Immature natural killer cell (primary cell): ENCODE data around the gene RPL13. TPM values are rescaled to one million over a fixed set of nuclear protein-coding genes. Genes with fewer than 3 reads are reported as not detected.

Experiments used
- DNase-seq, 3 donors: peaks; one replicate each; pipeline ENCODE4 v3.0.0; 2022; ENCODE audit warnings: mixed read lengths in 1 of 3
- H3K27ac Mint-ChIP-seq, 6 donors: one replicate each; pipeline ENCODE4 v1.8.0; 2020; ENCODE audit warnings: mixed read lengths in 6 of 6, mild to moderate bottlenecking in 5 of 6, inconsistent platforms in 4 of 6, moderate library complexity in 3 of 6
- H3K27me3 Mint-ChIP-seq, 3 donors: one replicate each; pipeline ENCODE4 v1.8.0; 2020 to 2021; ENCODE audit warnings: low read depth in 3 of 3, mild to moderate bottlenecking in 3 of 3, mixed read lengths in 3 of 3, moderate library complexity in 3 of 3, inconsistent platforms in 1 of 3
- H3K36me3 Mint-ChIP-seq, 3 donors: one replicate each; pipeline ENCODE4 v1.8.0; 2020; ENCODE audit warnings: mixed read lengths in 3 of 3, inconsistent platforms in 2 of 3, mild to moderate bottlenecking in 2 of 3
- H3K4me1 Mint-ChIP-seq, 2 donors: one replicate each; pipeline ENCODE4 v1.8.0; 2020; ENCODE audit warnings: inconsistent platforms in 2 of 2, mild to moderate bottlenecking in 2 of 2, mixed read lengths in 2 of 2, moderate library complexity in 1 of 2
- H3K4me3 Mint-ChIP-seq, 5 donors: one replicate each; pipeline ENCODE4 v1.8.0; 2020; ENCODE audit warnings: mild to moderate bottlenecking in 5 of 5, mixed read lengths in 5 of 5, inconsistent platforms in 3 of 5, moderate library complexity in 3 of 5
- H3K9me3 Mint-ChIP-seq, 6 donors: one replicate each; pipeline ENCODE4 v1.8.0; 2020; ENCODE audit warnings: mild to moderate bottlenecking in 6 of 6, mixed read lengths in 6 of 6, inconsistent platforms in 4 of 6, moderate library complexity in 3 of 6
- polyA plus RNA-seq, 3 donors: library from polyadenylated mRNA; unstranded; fragments of 300-500 nt; fragmentation: Illumina TruSeq; gene quantifications; one replicate each; pipeline ENCODE4 v1.2.3, GENCODE V29; 2021

The RPL13 gene
- polyA plus RNA-seq, 3 donors from 2014 or later: 1,461 to 3,229 (median 2,406) TPM

- Mint-ChIP-seq H3K27ac (no peak overlapping the region), H3K27me3 (peaks cover 0 to 1% (median 0%) of the 10 kb centered on the region in 3 donors), H3K36me3 (peaks cover 4 to 25% (median 7%) of the 10 kb centered on the region in 3 donors), H3K4me3 (no peak overlapping the region), H3K9me3 (no peaks in the 10 kb centered on the region), H3K4me1 (no peaks in the 10 kb centered on the region)
- DNase-seq: no peak
Observed at GRCh38 chr16:89547860-89548259, 12.6 kb upstream of the RPL13 start.

DNA sequence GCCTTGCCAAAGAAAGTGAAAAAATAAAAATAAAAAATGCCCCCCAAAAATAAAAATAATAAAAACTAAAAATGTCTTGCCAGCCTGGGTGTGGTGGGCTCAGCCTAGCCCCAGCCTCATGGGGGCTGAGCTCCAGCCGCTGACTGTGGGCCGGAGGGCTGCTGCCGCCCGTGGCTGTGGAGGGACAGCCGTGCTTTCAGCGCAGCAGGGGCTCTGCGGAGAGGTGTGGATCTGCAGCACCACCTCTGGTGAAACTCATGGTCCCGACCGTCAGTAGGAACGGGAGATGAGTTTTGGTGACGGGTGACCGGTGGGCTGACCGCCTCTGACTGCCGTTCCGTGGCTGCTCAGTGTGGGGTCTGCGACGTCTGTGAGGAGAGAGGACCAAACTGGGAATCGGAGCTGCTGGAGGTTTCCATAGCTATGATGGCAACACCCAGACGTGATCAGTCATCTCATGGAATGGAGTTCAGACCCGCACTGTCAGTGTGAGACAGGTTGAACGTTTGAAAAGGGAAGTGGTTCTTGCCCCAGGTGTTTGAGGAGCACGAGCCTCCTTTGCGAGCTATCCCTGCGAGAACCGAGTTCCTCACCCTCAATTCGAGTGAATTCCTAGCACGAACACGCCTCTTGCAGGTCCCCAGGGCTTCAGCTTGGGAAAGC, 12.0 kb upstream of the RPL13 start:
- Mint-ChIP-seq H3K9me3 (no peaks in the 10 kb centered on the region), H3K27ac (no peak overlapping the region), H3K4me3 (no peak overlapping the region), H3K27me3 (peaks cover 0 to 1% (median 0%) of the 10 kb centered on the region in 3 donors), H3K36me3 (peaks cover 4 to 25% (median 11%) of the 10 kb centered on the region in 3 donors), H3K4me1 (no peaks in the 10 kb centered on the region)
- no peak for DNase-seq

- no peak for DNase-seq
- H3K27me3 Mint-ChIP-seq: peaks cover 0 to 1% (median 0%) of the 10 kb centered on the region in 3 donors
- no peaks in the 10 kb centered on the region for H3K9me3 Mint-ChIP-seq
- no peaks in the 10 kb centered on the region for H3K4me1 Mint-ChIP-seq
- H3K36me3 Mint-ChIP-seq: peaks cover 4 to 25% (median 11%) of the 10 kb centered on the region in 3 donors
- H3K27ac Mint-ChIP-seq: no peak overlapping the region
- H3K4me3 Mint-ChIP-seq: no peak overlapping the region
Observed at GRCh38 chr16:89549007-89549700, 11.3 kb upstream of the RPL13 start.

DNA sequence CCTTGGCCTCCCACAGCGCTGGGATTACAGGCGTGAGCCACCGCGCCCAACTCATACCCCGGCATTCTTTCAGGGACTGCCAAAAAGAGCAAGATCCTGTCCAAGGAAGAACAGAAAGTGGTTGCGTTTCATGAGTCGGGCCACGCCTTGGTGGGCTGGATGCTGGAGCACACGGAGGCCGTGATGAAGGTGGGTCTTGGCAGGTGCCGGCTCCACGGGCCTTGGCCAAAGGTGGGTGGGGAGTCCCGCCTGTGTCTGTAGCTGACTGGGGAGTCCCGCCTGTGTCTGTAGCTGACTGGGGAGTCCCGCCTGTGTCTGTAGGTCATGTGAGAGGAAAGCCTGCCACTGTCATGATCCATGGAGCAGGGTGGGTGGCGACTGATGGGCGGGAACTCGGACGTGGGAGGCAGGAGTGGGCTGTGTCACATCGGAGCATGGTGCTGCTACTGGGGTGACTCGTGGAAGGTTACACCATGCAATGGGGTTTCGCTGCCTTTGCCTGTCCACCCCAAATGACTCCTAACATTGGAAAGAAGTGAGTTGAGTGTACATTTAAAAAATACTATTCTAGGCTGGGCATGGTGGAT, 10.0 kb upstream of the RPL13 start:
- H3K4me1 Mint-ChIP-seq: no peaks in the 10 kb centered on the region
- H3K4me3 Mint-ChIP-seq: no peak overlapping the region
- H3K9me3 Mint-ChIP-seq: no peaks in the 10 kb centered on the region
- DNase-seq: no peak
- H3K27me3 Mint-ChIP-seq: peaks cover 0 to 1% (median under 1%) of the 10 kb centered on the region in 3 donors
- H3K36me3 Mint-ChIP-seq: peaks cover 4 to 25% (median 11%) of the 10 kb centered on the region in 3 donors
- H3K27ac Mint-ChIP-seq: no peak overlapping the region

- DNase-seq: no peak
- Mint-ChIP-seq H3K27me3 (peaks cover 0 to 5% (median 2%) of the 10 kb centered on the region in 3 donors), H3K4me3 (no peak overlapping the region), H3K27ac (no peak overlapping the region), H3K4me1 (peaks cover 2 to 3% of the 10 kb centered on the region in 2 donors), H3K9me3 (no peaks in the 10 kb centered on the region), H3K36me3 (peaks cover 10 to 30% (median 11%) of the 10 kb centered on the region in 3 donors)
Observed at GRCh38 chr16:89552329-89552728, 8.2 kb upstream of the RPL13 start.

- H3K27ac Mint-ChIP-seq: peak overlapping the region in 1 of 6 donors; percentile 28
- H3K36me3 Mint-ChIP-seq: peaks cover 10 to 28% (median 11%) of the 10 kb centered on the region in 3 donors
- no peak for DNase-seq
- H3K4me3 Mint-ChIP-seq: no peak overlapping the region
- H3K4me1 Mint-ChIP-seq: peaks cover 6 to 7% of the 10 kb centered on the region in 2 donors
- H3K9me3 Mint-ChIP-seq: no peaks in the 10 kb centered on the region
- peaks cover 0 to 5% (median 2%) of the 10 kb centered on the region in 3 donors for H3K27me3 Mint-ChIP-seq
Observed at GRCh38 chr16:89552913-89553312, 7.6 kb upstream of the RPL13 start.

- H3K4me3 Mint-ChIP-seq: no peak overlapping the region
- peaks cover 7 to 21% (median 10%) of the 10 kb centered on the region in 3 donors for H3K36me3 Mint-ChIP-seq
- H3K27me3 Mint-ChIP-seq: peaks cover 0 to 5% (median 2%) of the 10 kb centered on the region in 3 donors
- peaks cover 6 to 7% of the 10 kb centered on the region in 2 donors for H3K4me1 Mint-ChIP-seq
- no peak overlapping the region for H3K27ac Mint-ChIP-seq
- no peak for DNase-seq
- H3K9me3 Mint-ChIP-seq: no peaks in the 10 kb centered on the region
Observed at GRCh38 chr16:89553733-89554132, 6.7 kb upstream of the RPL13 start.

- Mint-ChIP-seq H3K4me3 (no peak overlapping the region), H3K36me3 (peaks cover 7 to 18% (median 10%) of the 10 kb centered on the region in 3 donors), H3K9me3 (no peaks in the 10 kb centered on the region), H3K27ac (no peak overlapping the region), H3K4me1 (peaks cover 6 to 7% of the 10 kb centered on the region in 2 donors), H3K27me3 (peaks cover 0 to 5% (median 2%) of the 10 kb centered on the region in 3 donors)
- DNase-seq: no peak
Observed at GRCh38 chr16:89554343-89554742, 6.1 kb upstream of the RPL13 start.

GRCh38 chr16:89555265-89555664, 5.2 kb upstream of the RPL13 start:
- no peak for DNase-seq
- H3K36me3 Mint-ChIP-seq: peaks cover 7 to 18% (median 10%) of the 10 kb centered on the region in 3 donors
- H3K9me3 Mint-ChIP-seq: no peaks in the 10 kb centered on the region
- H3K4me1 Mint-ChIP-seq: peaks cover 14 to 15% of the 10 kb centered on the region in 2 donors
- no peak overlapping the region for H3K4me3 Mint-ChIP-seq
- H3K27me3 Mint-ChIP-seq: peaks cover 2 to 8% (median 4%) of the 10 kb centered on the region in 3 donors
- H3K27ac Mint-ChIP-seq: no peak overlapping the region

- Mint-ChIP-seq H3K27ac (peak overlapping the region in 1 of 6 donors; percentile 36), H3K9me3 (no peaks in the 10 kb centered on the region), H3K4me3 (no peak overlapping the region), H3K36me3 (peaks cover 7 to 18% (median 10%) of the 10 kb centered on the region in 3 donors), H3K4me1 (peaks cover 16 to 17% of the 10 kb centered on the region in 2 donors), H3K27me3 (peaks cover 4 to 11% (median 6%) of the 10 kb centered on the region in 3 donors)
- no peak for DNase-seq
Observed at GRCh38 chr16:89555780-89556179, 4.7 kb upstream of the RPL13 start.

DNA sequence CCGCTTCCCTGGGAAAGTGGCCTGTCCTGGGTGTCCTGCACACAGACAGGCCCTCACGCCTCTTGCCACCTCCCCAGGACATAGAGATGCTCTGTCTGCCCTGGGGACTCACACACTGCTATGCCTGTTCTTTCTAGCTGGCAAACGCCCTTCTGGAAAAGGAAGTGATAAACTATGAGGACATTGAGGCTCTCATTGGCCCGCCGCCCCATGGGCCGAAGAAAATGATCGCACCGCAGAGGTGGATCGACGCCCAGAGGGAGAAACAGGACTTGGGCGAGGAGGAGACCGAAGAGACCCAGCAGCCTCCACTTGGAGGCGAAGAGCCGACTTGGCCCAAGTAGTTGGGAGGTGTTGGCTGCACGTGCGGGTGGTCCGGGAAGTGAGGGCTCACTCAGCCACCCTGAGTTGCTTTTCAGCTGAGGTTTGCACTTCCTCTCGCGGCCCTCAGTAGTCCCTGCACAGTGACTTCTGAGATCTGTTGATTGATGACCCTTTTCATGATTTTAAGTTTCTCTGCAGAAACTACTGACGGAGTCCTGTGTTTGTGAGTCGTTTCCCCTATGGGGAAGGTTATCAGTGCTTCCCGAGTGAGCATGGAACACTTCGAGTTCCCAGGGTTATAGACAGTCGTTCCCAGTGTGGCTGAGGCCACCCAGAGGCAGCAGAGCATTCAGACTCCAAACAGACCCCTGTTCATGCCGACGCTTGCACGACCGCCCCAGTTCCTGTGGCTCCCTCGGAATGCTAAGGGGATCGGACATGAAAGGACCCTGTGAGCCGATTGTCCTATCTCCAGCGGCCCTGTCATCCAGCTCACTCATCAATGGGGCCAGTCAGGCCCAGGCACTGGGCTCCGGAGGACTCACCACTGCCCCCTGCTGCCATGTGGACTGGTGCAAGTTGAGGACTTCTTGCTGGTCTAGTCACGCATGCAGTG, 3.5 kb upstream of the RPL13 start:
- Mint-ChIP-seq H3K4me3 (peak overlapping the region; percentile 38 to 61 (median 48)), H3K27ac (peak overlapping the region in 5 of 6 donors; percentile 13 to 84 (median 47)), H3K4me1 (peaks cover 22 to 24% of the 10 kb centered on the region in 2 donors), H3K9me3 (no peaks in the 10 kb centered on the region), H3K27me3 (peaks cover 6 to 11% (median 10%) of the 10 kb centered on the region in 3 donors), H3K36me3 (peaks cover 11 to 20% (median 15%) of the 10 kb centered on the region in 3 donors)
- DNase-seq: peak; percentile 51 to 69 (median 62)

DNA sequence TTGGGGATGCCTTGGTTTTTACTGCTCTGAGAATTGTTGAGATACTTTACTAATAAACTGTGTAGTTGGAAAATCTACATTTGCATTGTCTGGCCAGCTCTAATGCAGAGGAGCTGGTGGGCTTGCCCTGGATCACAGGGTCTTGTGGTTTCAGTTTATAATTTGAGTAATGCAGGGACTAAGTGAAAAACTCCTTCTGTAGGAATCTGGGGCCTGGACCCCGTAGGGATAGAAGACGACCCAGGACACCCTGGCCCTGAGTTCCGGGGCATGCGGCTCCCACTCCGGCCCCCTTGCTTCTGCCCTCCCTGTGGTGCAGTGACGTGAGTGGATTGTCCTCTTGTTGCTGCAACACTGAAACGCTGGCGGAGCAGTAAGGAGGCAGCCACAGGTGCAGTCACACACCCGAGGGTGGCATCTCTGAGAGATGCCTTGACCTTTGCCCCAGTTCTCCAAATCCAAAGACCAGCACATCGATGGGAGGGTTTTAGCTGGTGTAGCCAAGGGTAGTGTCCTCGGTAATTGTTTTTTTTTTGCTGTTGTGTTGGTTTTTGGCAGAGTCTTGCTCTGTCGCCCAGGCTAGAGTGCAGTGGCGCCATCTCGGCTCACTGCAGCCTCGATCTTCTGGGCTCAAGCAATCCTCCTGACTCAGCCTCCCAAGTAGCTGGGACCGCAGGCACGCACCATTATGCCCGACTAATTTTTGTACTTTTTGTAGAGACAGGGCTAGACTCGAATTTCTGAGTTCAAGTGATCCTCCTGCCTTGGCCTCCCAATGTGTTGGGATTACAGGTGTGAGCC, 2.6 kb upstream of the RPL13 start:
- Mint-ChIP-seq H3K36me3 (peaks cover 14 to 23% (median 18%) of the 10 kb centered on the region in 3 donors), H3K27ac (peak overlapping the region in 5 of 6 donors; percentile 13 to 84 (median 47)), H3K27me3 (peaks cover 6 to 16% (median 9%) of the 10 kb centered on the region in 3 donors), H3K9me3 (no peaks in the 10 kb centered on the region), H3K4me3 (peak overlapping the region; percentile 38 to 61 (median 48)), H3K4me1 (peaks cover 29 to 31% of the 10 kb centered on the region in 2 donors)
- no peak for DNase-seq
